Activated CD8-positive, alpha-beta memory T cell treated with anti-CD3 and anti-CD28 coated beads for 24 hours (primary cell): ENCODE measurements around the gene COQ8A.
"Not testable (repeated sequence)": the region's sequence is repeated elsewhere in the genome, so short reads cannot be mapped to it uniquely, and the experiment has no call there.

Experiments
- DNase-seq: peaks from one replicate; pipeline ENCODE4 v3.0.0-alpha.2; 2020

The COQ8A gene

DNA sequence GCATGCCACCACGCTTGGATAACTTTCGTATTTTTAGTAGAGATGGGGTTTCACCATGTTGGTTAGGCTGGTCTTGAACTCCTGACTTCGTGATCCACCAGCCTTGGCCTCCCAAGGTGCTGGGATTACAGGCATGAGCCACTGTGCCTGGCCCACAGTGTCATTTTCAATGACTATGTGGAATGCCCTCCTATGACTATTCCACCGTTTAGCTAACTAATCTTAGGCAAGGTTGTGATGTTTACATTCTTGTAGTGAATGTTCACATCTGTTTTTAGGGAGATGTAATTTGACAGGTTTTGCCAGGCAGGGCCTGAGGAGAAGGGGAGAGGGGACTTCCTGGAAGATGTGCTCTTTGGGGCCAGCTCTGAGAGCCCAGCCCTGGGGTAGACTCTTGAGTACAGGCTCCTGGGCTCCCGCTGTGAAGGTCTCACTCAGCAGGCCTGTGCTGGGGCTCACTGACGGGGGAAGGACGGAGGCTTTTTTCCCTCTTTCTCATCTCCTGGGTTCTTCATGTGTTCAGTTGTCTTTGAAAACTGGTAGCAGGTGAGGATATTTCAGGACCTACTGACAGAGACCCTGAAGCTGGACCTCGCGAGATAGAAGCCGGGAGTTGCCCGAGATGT, 13.2 kb downstream of the COQ8A start:
- DNase-seq: peak; percentile 49

- DNase-seq: no peak
Measured at GRCh38 chr1:226954337-226954736, 14.2 kb downstream of the COQ8A start.

DNA sequence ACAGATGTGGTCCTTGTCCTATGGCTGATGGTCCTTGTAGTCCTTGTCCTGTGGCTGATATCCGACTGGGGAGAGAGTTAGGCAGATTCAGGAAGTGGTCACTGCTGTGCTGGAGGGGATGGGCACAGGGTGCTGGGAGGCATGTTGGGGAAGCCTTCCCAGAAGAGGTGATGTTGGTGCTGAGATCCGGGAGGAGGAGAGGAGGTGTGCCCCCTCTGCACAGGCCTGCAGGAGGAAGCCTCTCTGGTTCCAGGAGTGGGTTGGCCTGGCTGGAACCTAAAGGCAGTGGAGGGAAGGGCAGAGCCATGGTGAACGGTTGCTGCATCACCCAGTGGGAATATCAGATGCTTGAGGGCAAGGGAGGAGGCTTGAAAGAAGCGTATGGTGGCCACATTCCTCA, 14.7 kb downstream of the COQ8A start:
- no peak for DNase-seq

GRCh38 chr1:226955857-226956256, 15.8 kb downstream of the COQ8A start:
- not testable (repeated sequence) for DNase-seq

DNA sequence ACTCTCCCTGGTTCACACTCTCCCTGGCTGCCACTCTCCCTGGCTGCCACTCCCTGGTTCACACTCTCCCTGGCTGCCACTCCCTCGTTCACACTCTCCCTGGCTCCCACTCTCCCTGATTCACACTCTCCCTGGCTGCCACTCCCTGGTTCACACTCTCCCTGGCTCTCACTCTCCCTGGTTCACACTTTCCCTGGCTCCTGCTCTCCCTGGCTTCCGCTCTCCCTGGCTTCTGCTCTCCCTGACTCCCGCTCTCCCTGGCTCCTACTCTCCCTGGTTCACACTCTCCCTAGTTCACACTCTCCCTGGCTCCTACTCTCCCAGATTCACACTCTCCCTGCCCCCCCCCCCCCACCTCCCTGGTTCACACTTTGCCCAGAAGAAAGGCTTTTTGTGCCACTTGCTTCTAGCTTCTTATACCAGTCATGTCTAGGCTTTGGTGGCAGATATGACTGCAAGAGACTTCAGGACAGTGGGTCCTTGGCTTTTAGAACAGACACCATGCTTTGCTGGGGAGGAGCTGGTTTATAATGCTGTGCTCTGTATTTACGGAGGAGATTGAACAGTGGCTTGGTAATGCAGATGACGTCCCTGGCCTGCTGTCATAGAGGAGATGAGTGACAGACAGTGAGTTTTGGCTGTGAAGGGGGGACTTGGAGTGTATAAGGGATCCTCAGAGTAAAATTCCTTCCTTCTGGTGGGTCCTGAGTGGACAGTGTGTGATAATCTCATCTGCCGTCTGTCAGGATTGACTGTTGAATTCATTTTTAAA, 17.0 kb downstream of the COQ8A start:
- DNase-seq: no peak

DNA sequence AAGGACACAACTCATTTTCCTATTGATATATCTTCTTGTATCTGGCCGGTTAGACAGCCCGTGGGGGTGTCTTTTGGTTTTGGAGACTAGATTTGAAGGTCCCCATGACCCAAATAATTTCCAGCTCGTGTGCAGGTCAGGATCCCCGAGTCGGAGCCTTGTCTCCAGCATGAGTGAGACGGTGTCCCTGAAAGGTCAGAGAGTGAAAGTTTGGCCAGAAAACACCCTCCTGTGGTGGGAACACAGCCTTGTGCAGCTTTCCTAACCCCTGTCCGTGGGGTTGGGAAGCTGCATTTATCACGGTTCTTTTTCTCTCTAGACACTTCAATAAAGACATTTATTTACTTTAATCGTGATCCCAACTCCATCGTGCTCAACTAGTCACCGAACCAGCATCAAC, 17.6 kb downstream of the COQ8A start:
- DNase-seq: no peak

DNA sequence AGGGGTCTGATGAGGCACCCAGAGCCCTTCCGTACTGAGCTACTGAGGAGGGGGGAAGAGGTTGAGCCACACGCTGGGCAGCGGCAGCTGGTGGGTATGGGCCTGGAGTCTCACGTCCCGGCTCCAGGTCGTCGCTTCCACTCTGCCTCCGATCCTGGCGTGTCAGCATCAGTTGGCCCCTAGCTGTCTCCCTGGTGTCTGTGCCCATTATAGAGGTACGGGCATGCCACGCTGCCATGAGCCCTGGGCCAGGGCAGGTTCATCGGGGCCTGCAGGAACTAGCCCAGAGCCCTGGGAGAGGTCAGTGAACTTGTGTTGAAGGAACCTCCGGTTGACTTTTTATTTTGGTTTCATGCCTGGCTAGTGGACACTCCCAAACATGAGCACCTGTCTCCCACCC, 18.2 kb downstream of the COQ8A start:
- no peak for DNase-seq

GRCh38 chr1:226960256-226960655, 20.2 kb downstream of the COQ8A start:
- DNase-seq: no peak

- no peak for DNase-seq
Measured at GRCh38 chr1:226960944-226961765, 21.1 kb downstream of the COQ8A start.

GRCh38 chr1:226962421-226963391, 22.6 kb downstream of the COQ8A start:
- no peak for DNase-seq

- no peak for DNase-seq
Measured at GRCh38 chr1:226964068-226964425, 24.0 kb downstream of the COQ8A start.

- DNase-seq: no peak
Measured at GRCh38 chr1:226964611-226965486, 24.8 kb downstream of the COQ8A start.

GRCh38 chr1:226965581-226966440, 25.7 kb downstream of the COQ8A start:
- DNase-seq: no peak

DNA sequence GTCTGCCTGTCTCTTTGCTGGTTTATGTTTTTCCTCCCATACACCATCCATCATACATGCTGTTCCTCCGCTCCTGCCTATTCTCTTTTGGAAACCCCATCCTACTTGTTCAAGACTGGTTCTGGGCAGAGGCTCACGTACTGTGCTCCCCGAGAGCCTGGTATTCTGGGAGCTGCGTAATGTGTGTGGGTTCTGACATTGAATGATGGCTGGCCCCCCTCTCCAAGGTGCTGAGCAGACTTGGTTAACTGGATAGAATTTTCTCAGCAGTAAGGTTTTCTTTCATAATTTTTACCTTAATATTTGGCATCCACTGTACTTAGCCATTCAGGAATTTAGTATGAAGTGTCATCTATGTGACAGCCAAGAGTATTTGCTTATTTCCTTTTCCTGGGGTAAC, 26.6 kb downstream of the COQ8A start:
- no peak for DNase-seq

DNA sequence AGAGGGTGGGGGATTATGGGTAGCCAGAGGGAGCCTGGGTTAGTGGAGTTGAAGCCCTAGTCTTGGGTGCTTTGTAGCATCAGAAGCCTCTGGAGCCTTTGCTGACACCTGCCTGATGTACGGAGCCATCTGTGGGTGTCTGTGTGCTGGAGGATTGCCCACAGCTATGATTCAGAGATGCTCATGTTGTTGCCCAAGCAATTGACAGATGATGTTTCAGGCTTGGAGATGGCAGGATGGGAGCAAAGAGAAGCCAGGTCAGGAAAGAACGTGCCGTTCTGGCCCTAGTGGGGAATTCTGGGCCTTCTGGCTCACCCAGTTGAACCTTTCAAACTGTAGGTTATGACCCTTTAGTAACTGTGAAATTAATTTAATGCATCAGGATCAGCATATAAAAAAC, 27.6 kb downstream of the COQ8A start:
- DNase-seq: no peak

DNA sequence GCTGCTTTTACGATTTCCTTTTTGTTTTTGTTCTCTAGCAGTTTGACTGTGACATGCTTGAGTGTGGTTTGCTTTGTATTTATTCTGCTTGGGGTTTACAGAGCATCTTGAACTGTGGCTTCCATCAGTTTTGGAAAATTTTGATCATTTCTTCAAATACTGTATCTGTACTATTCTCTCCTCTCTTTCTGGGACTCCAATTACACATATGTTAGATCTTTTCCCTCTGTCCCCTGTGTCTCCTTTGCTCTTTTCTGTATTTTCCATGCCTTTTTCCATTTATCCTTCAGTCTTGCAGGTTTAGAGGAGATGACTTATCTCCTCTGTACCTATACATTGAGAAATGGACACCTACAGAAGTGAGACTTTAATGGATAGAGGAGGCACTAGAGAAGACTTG, 31.7 kb downstream of the COQ8A start:
- DNase-seq: no peak

DNA sequence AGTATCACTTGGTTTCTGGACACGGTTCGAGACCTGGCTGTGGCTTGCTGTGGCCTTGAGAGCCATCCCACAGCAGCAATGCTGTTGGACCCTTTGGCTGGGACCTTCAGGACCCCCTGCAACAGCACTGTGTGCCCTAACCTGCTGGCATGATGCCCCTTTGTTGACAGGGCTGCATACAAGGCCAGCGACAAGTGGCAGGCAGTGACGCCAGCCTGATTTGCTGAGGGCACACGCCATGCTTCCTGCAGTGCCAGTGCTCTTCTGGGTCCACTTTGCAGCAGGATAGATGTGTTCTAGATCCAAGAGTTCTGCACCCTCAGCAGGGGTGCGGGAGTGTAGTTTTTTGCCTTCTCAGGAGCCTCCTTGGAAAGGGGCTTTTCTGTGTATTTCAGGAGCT, 32.8 kb downstream of the COQ8A start:
- DNase-seq: no peak

- DNase-seq: no peak
Measured at GRCh38 chr1:226973371-226973897, 33.3 kb downstream of the COQ8A start.

GRCh38 chr1:226973898-226974543, 33.9 kb downstream of the COQ8A start:
- DNase-seq: no peak
